ENCODE measurements around the gene RPS16.
A peak's percentile ranks its signal among the peaks of the same experiment; 100 is the strongest.

Gene RPS16

DNA sequence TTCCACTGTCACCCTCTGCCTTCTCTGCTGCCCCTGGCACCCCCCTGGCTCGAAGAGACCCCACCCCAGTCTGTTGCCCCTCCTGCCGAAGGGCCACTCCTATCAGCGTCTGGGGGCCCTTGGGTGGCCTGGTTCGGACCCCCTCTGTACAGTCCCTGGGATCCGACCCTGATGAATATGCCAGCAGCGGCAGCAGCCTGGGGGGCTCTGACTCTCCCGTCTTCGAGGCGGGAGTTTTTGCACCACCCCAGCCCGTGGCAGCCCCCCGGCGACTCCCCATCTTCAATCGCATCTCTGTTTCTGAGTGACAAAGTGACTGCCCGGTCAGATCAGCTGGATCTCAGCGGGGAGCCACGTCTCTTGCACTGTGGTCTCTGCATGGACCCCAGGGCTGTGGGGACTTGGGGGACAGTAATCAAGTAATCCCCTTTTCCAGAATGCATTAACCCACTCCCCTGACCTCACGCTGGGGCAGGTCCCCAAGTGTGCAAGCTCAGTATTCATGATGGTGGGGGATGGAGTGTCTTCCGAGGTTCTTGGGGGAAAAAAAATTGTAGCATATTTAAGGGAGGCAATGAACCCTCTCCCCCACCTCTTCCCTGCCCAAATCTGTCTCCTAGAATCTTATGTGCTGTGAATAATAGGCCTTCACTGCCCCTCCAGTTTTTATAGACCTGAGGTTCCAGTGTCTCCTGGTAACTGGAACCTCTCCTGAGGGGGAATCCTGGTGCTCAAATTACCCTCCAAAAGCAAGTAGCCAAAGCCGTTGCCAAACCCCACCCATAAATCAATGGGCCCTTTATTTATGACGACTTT, 27.1 kb downstream of the RPS16 start (continued):
- TF ChIP-seq ZNF501 (tag by site-specific recombination; IDR thresholded peaks at IDR 0.05) = no peak
- TF ChIP-seq ZNF837 (tag by site-specific recombination; IDR thresholded peaks at IDR 0.05) = no peak
- TF ChIP-seq ZBTB11 (tag by site-specific recombination; conservative IDR thresholded peaks at IDR 0.05; ENCODE audit: low read depth) = no peak
- no peak for TF ChIP-seq ZNF26 (tag by site-specific recombination; IDR thresholded peaks at IDR 0.05)
- peak; percentile 78 for TF ChIP-seq PRDM10 (tag by site-specific recombination; IDR thresholded peaks at IDR 0.05)
- TF ChIP-seq ZBTB6 (tag by site-specific recombination; IDR thresholded peaks at IDR 0.05) = peak; percentile 40; the same call in 1 of the 2 replicates
- no peak for TF ChIP-seq ZNF239 (tag by site-specific recombination; IDR thresholded peaks at IDR 0.05)
- TF ChIP-seq, protein P1, sequence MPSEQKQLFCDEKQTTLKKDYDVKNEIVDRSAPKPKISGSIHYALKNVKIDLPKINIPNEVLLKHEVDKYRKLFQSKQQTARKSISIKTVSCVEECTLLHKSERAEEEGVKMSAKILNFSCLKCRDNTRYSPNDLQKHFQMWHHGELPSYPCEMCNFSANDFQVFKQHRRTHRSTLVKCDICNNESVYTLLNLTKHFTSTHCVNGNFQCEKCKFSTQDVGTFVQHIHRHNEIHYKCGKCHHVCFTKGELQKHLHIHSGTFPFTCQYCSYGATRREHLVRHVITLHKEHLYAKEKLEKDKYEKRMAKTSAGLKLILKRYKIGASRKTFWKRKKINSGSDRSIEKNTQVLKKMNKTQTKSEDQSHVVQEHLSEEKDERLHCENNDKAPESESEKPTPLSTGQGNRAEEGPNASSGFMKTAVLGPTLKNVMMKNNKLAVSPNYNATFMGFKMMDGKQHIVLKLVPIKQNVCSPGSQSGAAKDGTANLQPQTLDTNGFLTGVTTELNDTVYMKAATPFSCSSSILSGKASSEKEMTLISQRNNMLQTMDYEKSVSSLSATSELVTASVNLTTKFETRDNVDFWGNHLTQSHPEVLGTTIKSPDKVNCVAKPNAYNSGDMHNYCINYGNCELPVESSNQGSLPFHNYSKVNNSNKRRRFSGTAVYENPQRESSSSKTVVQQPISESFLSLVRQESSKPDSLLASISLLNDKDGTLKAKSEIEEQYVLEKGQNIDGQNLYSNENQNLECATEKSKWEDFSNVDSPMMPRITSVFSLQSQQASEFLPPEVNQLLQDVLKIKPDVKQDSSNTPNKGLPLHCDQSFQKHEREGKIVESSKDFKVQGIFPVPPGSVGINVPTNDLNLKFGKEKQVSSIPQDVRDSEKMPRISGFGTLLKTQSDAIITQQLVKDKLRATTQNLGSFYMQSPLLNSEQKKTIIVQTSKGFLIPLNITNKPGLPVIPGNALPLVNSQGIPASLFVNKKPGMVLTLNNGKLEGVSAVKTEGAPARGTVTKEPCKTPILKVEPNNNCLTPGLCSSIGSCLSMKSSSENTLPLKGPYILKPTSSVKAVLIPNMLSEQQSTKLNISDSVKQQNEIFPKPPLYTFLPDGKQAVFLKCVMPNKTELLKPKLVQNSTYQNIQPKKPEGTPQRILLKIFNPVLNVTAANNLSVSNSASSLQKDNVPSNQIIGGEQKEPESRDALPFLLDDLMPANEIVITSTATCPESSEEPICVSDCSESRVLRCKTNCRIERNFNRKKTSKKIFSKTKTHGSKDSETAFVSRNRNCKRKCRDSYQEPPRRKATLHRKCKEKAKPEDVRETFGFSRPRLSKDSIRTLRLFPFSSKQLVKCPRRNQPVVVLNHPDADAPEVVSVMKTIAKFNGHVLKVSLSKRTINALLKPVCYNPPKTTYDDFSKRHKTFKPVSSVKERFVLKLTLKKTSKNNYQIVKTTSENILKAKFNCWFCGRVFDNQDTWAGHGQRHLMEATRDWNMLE (tag by site-specific recombination; conservative IDR thresholded peaks at IDR 0.05; ENCODE audit: low read depth) = no peak
- TF ChIP-seq REPIN1 (tag by site-specific recombination; IDR thresholded peaks at IDR 0.05; ENCODE audit: low read depth) = no peak
- no peak for TF ChIP-seq ZNF624 (tag by site-specific recombination; IDR thresholded peaks at IDR 0.05)
- TF ChIP-seq ZNF211 (tag by site-specific recombination; IDR thresholded peaks at IDR 0.05; ENCODE audit: low read depth) = no peak
- TF ChIP-seq SALL2 (tag by site-specific recombination; IDR thresholded peaks at IDR 0.05; ENCODE audit: borderline replicate concordance) = no peak
- no peak for TF ChIP-seq ZNF341 (tag by site-specific recombination; IDR thresholded peaks at IDR 0.05; ENCODE audit: low read depth)
- TF ChIP-seq ZSCAN30 (tag by site-specific recombination; IDR thresholded peaks at IDR 0.05) = peak; percentile 76; the same call in 1 of the 2 replicates
- TF ChIP-seq SP7 (tag by site-specific recombination; IDR thresholded peaks at IDR 0.05) = no peak; the same call in 1 of the 2 replicates
- TF ChIP-seq BCL11B (tag by site-specific recombination; IDR thresholded peaks at IDR 0.05; ENCODE audit: low read depth) = no peak; the same call in 1 of the 2 replicates
- TF ChIP-seq AEBP2 (tag by site-specific recombination; IDR thresholded peaks at IDR 0.05; ENCODE audit: borderline replicate concordance) = no peak
- no peak for TF ChIP-seq ZNF404 (tag by site-specific recombination; IDR thresholded peaks at IDR 0.05)
